Epithelial cell of prostate (primary cell): ENCODE results near the gene KRT4.

ENCODE experiments used
- DNase-seq: peaks from one replicate; pipeline ENCODE4 v3.0.0-alpha.2; 2011; ENCODE audit warnings: low read depth, low spot score
- H3K27ac ChIP-seq: fragments of 450-650 bp; 2 replicates; pipeline ENCODE4 v1.5.1; 2017; ENCODE audit warnings: mild to moderate bottlenecking

Gene KRT4

DNA sequence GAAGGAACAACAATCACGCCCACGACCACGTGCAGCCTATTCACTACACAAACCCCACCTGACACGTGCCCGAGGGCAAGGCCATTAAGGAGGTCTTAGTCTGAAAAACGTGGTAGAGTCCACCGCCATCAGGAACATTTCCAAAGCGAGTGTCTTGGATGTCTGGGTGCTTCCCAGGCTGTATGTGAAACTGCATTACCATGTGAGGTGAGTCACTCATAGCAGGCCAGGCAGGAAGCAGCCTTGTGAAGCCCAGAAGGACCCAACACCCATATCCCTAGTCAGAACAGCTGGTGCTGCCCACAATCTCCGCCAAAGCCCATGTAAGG lies 23.5 kb upstream of the KRT4 start:
- H3K27ac ChIP-seq: no peak overlapping the region
- DNase-seq: peak; percentile 53

DNA sequence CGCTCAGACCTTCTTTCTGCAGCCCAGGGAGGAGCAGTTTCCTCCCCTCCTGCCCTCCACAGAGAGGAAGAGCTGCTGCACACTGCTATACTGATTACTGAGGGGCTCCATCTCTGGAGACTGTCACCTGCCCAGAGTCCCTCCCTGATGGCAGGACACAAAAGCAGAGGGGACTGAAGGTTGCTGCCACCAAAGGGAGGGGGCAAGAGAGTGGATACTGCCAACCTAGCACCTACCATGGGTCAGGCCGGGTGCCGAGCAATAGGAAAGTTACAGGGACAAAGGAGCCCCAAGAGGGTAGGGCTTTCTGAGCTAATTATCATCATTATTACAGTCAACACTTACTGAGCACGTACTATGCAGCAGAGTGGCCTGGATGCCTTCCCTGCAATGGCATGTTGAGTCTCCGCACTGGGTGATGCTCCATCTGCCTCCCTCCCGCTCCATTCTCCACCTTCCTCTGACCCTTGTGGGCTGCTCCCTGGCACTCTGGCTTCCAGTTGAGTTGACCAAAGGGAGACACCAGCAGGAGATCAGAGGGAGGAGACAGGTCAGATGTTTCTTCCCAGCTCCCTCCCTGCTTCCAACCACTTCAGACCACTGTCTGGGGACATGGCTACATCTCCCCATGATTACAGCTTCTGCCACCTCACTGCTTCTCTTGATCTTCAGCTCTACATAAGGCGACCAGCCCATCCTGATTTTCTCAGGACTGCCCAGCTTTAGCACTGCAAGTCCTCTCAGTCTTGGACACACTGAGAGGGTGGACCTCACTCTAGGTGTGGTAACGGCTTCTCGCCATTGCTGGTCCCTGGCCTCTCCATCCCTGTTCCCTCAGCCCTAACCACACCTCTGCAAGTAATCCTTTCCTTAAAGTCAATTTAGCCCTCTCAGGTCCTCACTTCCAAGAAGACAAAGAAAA lies 22.8 kb upstream of the KRT4 start:
- H3K27ac ChIP-seq: no peak overlapping the region
- no peak for DNase-seq

DNA sequence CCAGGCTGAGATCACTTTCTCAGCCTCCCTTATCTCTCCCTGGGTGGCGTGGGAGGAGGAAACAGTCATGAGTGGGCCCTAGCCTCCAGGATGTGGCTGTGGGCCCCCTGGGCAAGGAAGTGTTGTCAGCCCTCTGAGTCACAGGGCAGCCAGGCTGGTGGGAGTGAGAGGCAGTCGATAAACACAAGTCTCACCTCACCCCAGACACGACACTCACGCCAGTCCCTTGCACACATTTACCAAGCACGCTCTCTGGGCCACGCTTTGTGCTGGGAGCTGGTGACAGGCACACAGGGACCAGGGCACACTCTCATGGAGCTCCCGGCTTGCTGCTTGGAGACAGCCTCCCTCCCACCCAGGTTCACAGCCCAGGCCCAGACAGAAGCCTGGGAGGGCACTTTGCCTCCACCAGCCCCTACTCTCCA lies 22.1 kb upstream of the KRT4 start:
- no peak for DNase-seq
- H3K27ac ChIP-seq: no peak overlapping the region

DNA sequence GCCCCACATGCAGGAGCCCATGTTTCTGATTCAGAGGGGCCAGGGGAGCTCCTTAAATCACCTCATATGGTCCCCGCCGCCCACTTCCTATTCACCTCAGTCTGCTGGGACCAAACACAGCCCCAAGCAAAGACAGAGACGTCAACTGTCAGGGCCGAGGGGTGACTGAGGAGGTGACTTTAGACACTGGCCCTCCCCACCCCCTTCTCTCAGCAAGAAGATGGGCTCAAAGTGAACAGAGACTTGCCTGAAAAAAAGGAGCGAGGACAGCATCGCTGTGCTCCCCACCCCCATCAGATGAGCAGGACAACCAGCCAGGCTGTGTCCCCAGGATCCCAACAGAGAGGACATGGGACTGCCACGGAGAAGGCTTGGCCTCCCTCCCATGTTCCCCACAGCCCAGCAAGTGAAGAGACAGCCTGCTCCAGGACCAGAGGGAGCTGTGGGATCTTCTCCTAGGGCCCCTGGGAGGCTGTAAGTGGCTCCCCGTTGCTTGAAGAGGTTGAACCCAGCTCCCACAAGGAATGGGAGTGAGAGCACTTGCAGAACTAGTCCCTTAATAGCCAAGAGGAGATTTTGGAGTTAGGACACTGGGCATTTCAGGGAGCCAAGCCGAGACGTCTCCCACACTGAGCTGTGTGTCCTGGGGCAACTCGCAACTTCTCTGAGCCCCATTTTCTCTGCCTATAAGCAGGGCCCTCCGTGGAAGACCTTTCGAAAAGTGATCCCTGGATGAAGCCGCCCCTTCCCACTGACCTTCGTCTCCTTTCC lies 21.5 kb upstream of the KRT4 start:
- DNase-seq: no peak
- no peak overlapping the region for H3K27ac ChIP-seq

DNA sequence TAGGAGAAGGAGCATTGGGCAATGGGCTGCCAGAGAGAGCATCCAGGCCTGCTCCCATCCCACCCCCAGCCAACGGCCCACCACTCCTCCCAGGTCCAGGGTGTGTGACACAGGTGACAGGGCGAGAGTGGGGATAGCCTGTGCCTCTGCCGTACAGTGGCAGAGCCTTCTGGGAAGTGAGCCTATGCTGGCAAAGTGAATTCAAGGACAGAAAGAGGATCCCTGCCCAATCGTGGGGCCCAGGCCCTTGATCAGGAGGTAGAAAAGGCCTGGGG lies 20.7 kb upstream of the KRT4 start:
- DNase-seq: no peak

DNA sequence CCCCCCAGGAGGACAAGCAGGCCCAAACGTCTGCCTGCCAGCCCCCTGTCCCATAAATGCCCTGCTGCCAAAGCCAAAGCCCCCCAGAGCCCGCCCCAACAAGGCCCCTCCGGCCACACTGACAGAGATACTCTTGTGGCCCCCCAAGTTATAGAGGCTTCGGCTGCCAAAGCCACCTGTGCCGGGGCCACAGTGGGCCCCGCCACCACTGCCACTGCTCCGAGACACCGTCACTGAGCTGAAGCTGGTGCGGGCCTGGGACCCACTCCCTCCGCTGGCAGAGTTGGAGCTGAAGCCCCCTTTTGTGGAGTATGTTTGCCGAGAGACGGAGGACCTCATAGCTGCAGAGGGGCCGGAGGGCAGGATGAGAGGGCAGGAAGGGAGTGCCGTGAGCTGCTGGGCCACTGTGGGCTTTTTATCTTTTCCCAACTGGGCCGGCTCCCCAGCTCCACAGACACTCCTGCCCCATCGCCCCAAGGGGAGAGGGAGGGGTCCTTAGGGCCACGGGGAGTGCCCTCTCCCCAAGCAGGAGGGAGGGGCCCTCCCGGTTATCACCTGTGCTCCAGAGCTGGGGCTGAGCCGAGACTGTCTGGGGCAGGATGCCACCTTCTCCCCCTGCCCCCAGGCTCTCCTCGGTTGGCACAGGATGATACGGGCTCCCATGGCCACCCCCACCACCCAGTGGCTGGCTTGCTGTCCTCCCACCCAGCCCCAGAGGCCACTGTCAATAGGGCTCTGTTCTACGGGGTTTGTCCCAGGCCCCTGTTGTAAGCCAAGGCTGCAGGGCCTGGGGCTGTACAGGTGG lies 20.2 kb upstream of the KRT4 start, which contains the start of gene KRT79:
KRT79 (minus strand) TSS at position 390 of the 805 bp plus-strand sequence; CDS start at position 339, 51 bp downstream.
- DNase-seq: no peak
- H3K27ac ChIP-seq: no peak within 1 kb of the TSS

More for the DNA sequence above, 20.7 kb upstream of the KRT4 start:
- no peak overlapping the region for H3K27ac ChIP-seq

DNA sequence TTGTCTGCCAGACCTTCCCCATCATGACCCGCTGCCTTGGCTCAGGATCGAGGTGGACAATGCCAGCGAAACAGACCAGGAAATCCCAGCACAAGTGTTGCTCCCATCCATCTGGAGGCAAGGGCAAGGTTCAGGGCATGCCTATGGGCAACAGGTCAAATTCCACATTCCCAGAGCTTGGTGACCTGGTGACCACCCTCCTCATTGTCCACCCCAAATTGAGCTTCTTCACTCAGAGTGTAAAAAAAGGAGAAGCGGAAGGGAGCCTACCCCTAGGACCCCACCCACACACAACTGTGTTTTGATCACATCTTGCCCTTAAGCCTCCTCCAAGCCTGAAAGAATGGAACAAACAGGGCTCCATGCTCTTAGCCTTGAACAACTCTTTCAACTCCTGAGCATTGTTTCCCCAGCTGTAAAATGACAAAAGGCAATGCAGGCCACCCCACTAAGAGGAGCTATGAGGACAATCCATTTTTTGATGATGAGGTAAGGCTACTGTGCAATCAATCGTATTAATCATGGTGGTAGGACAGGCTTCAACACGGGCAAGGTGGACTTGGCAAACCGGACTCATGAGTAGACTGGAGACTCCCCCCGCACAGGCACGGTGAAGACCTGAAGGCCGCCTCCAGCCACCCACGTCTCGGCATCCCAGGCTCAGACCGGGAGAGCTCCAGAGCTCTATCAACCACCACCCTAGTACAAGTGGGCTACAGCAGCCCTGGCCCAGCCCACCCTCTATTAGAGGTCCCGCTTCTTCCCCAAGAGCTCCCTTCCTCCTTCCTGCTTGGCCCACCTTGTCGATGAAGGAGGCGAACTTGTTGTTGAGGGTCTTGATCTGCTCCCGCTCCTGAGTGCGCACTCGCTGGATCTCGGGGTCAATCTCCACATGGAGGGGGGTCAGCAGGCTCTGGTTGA lies 19.3 kb upstream of the KRT4 start:
- no peak overlapping the region for H3K27ac ChIP-seq

DNA sequence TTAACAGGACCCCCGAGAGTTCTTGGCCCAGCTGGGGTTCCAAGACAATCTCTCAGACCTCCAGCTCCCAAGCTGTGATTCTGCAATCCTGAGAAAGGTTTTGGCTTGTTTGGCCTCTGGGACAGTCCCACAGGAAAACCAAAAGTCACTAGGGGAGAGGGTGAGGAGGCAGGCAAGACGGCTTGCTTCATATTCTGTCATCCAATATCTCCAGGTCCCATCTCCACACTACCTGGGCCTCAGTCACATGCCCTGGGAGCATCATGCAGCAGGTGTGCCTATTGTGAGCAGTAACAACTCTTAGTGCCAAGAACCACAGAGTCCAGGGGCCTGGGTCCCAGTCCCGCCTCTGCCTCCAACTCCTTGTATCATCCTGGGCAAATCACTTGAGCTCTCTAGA lies 18.5 kb upstream of the KRT4 start:
- DNase-seq: no peak
- H3K27ac ChIP-seq: no peak overlapping the region

More for the DNA sequence above, 19.3 kb upstream of the KRT4 start:
- peak; percentile 40 for DNase-seq

DNA sequence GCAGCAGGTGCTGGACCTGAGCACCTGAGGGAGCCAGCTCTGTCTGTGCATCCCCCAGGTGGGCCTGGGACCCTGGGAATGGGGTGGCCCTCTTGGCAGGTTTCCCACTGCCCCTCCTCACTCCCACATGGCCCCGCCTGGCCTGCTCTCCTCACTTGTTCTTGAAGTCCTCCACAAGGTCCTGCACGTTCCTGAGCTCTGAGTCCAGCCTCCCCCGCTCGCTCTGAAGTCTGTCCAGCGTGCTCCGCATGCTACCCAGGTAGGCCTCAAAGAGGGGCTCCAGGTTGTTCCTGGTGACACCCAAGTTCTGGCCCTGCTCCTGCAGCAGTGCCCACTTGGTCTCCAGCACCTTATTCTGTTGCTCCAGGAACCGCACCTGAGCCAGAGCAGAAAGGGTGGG lies 17.3 kb upstream of the KRT4 start:
- H3K27ac ChIP-seq: no peak overlapping the region

DNA sequence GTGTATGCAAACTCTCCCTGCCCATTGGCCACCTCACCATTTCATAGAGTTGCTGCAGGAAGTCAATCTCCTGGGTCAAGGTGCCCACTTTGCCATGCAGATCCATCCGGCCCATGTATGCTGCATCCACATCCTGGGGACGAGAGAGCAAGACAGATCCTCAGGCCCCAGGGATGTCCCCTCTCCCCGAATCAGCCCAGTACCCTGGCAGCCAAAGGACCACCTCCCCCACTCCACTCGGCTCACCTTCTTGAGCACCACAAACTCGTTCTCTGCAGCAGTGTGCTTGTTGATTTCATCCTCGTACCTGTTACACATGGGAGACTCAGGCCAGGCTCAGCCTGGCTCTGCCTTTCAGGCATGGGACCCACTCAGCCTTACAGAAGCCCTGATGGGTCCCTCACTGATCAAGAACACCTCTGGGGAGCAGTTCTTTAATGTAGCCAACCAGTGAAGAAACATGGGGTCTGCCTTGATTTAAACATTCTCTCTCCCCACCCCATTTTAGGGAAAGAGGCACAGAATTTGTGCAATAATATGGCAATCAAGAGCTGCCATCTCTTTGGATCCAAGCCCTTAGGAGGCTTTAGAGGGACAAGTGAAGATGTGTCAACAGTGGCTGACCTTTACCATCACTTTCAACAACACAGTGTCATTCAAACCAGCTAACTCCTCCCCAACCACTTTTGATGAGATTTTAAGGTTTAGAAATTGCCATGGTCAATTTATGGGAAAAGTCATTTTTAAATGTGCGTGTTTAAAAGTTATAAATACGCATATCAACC lies 16.3 kb upstream of the KRT4 start:
- no peak for DNase-seq

More for the DNA sequence above, 17.3 kb upstream of the KRT4 start:
- DNase-seq: no peak

DNA sequence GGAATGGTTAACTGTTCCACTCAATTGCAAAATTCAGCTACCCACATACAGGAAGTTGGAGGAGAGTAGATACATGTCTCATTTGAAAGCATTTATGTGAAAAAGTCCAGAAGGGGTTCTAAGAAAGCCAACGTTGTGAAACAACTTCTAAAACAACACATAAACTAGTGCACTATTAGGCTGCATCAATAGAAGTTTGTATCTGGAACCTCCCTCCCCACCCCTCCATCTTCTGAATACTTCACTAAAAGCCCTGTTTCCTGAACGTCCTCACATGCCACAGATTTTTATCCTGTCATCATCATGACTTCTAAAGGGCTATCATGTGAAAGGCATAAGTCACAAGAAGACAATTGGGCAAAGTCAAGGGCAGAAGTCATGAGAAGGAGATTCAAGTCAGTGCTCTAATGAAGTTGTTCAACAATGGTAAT lies 14.7 kb upstream of the KRT4 start:
- H3K27ac ChIP-seq: no peak overlapping the region
- no peak for DNase-seq

More for the DNA sequence above, 16.3 kb upstream of the KRT4 start:
- no peak overlapping the region for H3K27ac ChIP-seq

DNA sequence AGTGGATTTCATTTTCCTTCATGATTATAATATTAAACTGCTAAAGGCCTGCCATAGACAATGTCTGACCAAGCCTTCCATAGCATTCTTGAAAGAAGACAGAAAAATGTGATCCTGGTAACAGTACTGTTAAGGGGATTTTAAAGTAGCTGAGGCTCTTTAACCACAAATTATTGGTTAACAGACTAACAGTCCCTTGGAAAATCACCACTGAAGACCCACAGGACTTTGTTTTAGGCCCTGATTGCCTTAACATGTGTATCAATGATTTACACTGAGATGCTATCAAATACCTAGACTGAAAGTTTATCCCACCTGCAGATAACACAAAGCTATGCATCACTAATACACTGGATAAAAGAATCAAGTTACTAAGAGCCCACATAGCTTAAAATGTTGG lies 14.2 kb upstream of the KRT4 start:
- no peak overlapping the region for H3K27ac ChIP-seq
- no peak for DNase-seq

DNA sequence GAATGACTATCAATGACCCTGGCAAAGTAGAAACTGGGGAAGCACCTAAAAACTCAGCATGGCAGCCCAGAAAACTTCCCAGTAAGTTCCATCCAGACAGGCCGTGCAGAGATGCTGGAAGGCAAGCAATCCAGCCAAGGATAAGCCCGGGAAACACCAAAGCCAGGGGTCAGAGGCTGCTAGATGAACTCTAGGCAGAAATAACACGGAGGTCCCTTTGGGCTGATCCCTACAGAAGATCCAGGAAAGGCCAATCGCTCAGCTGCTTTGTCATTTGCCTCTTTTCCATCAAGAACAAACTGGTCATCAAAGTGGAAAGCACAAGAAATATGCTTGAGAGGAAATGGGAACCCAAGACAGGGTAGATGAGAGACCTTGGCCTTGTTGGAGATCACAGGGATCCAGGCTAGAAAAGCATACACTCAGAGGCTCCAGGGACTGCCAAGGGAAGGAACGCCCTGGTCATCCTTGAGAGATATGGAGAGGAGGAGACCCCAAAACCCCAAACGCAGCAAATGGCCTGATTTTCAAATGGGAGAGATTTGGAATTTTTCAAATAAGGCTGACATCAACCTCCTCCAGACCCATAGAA lies 13.7 kb upstream of the KRT4 start:
- DNase-seq: no peak
- H3K27ac ChIP-seq: no peak overlapping the region

DNA sequence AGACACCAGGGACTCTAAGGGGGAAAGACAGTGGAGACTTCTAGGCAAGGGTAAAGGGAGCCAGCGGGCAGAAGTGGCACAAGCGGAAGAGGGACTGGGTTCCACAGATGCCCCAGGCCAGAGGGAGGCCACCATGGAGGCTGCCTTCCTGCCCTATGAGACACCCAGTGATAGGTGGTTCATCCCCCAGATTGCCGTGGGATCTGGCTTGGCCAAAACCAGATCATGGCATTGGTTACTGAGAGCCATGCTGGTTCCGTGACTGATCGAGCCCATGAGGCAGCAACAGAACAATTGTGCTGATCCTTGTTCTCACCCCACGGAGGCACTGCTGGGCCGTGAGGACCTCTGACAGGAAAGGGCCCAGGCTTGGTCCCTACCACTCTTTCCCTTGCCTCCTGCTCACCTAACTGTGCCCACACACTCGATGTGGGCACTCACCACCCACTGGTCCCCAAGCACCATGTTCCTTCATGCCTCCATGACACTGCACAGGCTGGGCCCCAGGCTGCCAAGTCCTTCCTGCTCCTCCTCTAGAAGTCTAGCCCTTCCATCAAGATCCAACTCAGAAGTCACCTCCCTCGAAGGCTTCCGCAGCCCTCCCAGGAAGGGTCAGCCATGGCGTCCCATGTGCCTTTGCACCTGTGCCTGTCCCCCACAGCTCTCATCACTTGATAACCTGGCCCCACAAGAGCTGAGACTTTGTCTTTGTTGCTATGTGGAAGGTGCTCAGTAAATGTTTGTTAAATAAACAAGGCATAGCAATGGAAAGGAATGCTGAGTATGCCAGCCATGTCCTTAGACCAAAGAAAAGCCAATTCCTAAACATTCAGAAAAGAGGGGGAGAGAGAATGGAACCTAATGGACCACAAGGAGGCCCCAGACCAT lies 12.9 kb upstream of the KRT4 start:
- no peak for DNase-seq

DNA sequence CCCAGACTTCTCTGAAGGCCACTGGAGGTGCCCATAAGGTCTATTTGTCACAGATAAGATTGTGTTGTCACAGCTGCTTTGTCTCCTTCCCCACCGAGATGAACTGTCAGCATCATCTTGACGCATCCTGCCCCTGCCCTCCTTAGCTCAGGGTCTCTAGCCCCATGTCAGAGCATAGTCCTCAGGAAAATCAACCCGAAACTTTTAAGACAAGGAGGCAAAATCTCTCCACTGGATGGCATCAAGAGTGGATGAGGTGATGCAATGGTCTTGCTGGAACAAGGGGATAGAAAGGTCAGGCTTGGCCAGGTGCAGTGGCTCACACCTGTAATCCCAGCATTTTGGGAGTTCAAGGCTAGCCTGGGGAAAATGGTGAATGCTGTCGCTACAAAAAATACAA lies 12.0 kb upstream of the KRT4 start:
- H3K27ac ChIP-seq: no peak overlapping the region
- DNase-seq: no peak

More for the DNA sequence above, 12.9 kb upstream of the KRT4 start:
- no peak overlapping the region for H3K27ac ChIP-seq

DNA sequence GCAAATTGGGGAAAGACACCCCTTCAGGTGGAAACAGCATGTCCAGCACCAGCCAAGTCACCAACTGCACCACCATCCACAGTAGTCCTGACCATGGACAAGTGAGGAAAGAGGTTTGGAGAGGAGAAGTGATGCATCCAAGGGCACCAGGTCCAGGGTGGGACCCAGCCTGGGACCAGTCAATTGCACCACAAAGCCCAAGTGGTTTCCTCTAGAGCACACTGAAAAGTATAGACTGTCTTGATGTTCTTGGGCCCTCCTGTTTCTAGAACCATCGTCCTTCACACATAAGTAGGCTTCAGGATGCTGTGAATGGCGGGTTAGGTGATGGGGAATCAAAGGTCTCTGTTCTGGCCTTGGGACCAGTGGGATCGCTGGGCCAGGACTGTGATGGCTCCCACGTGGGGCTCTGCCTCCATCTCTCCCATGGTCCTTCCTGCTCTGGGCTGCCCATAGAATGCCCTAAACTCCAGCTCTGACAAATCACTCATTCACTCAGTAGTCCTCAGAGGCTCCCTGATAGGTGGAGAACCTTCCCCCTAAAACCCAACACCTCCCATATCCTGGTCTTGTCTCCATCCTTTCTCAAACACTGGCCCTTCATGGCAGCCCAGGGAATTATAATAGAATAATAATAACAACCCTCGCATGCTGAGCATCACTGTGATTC lies 11.0 kb upstream of the KRT4 start:
- DNase-seq: no peak
- no peak overlapping the region for H3K27ac ChIP-seq
